HTERT RPE-1 (cell line): ENCODE results near the gene GPR160.

Experiments
- in situ Hi-C: fragments of 300-500 bp; cut with MboI; formaldehyde crosslinking; loops from 4 replicates; pipeline ENCODE4 v1.14.3; 2020; ENCODE audit warnings: low sequenced_read_pairs

Gene GPR160

GRCh38 chr3:170027233-170028102, 10.3 kb upstream of the GPR160 start:
- in situ Hi-C loops: no loop called here

GRCh38 chr3:170033489-170033888, 4.3 kb upstream of the GPR160 start:
- in situ Hi-C loops: no loop called here

DNA sequence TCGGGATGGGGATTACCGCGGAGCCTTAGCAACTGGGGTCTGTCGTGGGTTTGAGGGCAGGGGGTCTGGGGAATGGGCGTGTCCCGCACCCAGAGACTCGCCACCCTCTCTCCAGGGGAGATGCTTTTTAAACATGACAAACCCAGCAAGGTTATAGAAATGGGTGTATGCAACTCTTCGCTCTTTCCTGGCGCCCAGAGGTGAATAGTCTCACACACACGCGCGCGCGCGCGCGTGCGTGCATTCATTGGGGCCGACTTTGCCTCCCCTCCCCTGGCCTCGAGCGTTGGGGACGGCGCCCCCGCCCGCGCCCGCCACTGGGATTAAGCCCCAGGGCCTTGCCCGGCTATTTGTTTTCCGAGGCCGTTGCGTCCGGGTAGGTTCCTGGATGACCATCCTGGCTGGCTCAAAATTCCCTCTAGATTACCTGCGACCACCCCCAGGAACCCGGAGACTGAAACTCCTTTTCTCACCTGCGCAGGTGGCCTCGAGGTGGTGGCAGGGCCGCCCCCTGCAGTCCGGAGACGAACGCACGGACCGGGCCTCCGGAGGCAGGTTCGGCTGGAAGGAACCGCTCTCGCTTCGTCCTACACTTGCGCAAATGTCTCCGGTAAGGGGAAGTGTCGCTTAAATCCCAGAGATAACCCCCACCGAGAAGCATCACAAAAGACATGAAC, 777 bp downstream of the GPR160 start:
- in situ Hi-C loops: no loop called here

DNA sequence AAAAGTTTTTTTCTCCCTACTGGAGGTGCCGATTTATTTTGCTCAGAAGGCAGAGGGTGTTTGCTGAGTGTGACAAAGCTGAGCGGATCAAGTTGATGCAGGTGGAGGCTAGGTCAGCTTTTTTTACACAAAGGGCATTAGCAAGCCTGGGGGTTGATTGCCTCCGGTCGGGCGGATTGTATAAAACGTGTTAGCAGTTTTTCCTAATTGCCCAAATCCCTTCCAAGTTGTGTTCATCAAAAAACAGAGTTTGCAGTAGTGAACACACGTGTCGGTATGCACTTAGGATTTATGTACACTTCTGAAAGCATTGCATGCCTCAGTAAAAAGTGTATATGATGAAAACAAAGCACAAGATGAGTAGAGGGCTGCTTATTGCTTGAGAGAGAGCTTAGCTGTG, 2.6 kb downstream of the GPR160 start:
- in situ Hi-C loops: no loop called here

- in situ Hi-C loops: no loop called here
Observed at GRCh38 chr3:170043506-170043905, 5.7 kb downstream of the GPR160 start.

DNA sequence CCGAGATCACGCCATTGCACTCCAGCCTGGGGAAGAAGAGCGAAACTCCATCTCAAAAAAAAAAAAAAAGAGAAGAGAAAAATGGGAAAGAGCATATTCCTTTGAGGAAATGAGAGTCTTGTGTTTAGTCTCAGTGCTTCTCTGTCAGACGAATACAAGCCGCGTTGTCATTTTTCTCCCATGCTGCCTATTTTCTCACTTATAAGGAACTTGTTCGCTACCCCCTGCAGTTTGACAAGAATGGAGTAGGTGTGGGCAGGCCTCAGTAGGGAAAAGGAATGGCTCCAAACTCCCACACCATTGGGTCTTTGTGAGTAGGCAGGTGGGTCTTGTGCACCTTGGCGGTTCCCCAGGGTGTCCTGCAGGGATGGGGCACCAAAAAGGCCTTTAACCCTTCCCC, 6.5 kb downstream of the GPR160 start:
- in situ Hi-C loops: no loop called here

DNA sequence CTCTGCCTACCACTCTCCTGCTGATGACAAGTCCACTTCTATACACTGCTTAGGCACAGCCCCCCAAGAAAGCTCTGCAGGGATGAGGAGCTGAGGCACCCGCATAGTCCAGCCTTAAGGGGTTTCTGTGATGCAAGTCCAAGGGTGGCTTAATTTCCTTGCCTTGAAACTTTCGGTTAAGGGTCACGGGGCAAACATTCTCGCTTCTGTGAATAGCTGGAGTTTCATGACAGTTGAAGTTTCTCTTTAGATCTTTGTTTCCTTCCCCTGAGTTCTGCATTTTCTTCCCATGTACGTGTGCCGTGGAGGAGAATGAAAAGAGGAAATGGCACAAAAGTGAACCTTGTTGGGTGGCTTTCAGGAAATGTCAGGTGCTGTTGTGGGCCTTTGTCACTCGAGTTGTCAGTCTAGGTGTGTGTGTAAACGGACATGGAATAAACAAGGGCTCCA, 7.0 kb downstream of the GPR160 start:
- in situ Hi-C loops: no loop called here

DNA sequence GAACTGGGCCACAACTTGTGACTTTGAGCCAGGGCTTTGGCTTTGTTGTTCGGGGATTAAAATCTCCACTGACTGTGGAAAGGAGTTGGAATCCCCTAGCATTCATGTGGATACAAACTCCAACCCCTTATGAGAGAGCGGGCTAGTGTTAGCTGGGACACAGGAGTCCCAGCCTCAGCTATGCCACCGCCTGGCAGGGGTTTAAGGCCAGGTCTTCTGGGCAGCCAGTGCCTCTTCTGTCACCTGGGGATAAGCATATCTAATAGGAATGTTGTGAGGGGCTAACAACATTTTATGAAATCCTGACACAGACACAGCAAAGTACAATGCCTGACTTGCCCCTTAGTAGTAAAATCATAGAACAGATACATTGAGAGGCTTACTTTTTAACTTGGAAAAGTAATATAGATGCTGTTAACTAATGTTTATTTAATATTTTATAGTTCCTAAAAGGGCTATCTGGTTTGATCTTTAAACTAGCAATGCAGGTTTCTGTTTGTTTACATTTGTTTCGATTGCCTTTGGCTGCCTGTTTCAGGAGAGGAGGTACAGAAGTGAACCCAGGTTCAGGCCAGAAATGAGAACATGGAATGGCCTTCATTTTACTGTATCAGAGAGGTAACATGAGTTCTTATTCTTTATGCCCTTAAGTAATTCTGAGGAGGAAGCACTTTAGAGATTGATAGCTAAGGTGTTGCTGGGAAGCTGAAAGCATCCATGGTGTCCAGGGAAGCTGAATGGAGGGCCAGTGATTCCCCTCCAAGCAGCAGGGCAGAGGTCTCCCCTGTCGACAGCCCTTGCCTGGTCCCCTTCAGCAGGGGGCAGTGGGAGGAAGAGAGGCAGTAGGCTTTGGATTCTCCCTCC, 8.7 kb downstream of the GPR160 start:
- in situ Hi-C loops: no loop called here

DNA sequence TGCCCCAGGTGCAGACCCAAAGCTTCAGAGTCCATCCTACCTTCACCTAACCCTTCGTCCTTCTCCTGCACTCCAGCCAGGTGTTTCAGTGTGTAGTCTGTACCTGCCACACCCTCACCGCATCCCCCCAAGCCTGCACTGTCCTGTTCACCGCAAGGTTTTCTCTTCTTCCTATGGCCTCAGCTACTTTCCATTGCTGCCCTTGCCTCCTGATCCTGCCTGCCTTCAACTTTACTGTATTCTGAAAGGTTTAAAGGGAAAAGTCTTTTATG, 9.3 kb downstream of the GPR160 start:
- in situ Hi-C loops: no loop called here

GRCh38 chr3:170049146-170050000, 11.6 kb downstream of the GPR160 start:
- in situ Hi-C loops: no loop called here

GRCh38 chr3:170050753-170051152, 13.0 kb downstream of the GPR160 start:
- in situ Hi-C loops: no loop called here

DNA sequence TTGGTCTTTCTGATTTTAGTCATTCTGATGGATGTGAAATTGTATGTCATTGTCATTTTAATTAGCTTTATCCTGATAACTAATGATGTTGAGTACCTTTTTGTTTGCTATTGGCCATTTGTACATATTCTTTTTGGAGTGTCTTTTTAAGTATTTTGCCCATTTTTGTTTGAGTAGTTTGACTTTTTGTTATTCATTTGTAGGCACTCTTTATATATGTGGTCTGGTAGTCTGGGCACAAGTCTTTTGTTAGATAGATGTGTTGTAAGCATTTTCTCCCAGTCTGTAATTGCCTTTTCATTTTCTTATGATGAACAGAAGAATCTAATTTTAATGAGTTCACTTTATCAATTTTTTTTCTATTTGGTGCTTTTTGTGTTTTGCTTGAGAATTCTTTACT, 14.6 kb downstream of the GPR160 start:
- in situ Hi-C loops: no loop called here

- in situ Hi-C loops: no loop called here
Observed at GRCh38 chr3:170054204-170054603, 16.4 kb downstream of the GPR160 start.

- in situ Hi-C loops: no loop called here
Observed at GRCh38 chr3:170055209-170055608, 17.4 kb downstream of the GPR160 start.

GRCh38 chr3:170056710-170057454, 19.1 kb downstream of the GPR160 start:
- in situ Hi-C loops: no loop called here

GRCh38 chr3:170057550-170057949, 19.8 kb downstream of the GPR160 start:
- in situ Hi-C loops: no loop called here

GRCh38 chr3:170058127-170058526, 20.3 kb downstream of the GPR160 start:
- in situ Hi-C loops: no loop called here

DNA sequence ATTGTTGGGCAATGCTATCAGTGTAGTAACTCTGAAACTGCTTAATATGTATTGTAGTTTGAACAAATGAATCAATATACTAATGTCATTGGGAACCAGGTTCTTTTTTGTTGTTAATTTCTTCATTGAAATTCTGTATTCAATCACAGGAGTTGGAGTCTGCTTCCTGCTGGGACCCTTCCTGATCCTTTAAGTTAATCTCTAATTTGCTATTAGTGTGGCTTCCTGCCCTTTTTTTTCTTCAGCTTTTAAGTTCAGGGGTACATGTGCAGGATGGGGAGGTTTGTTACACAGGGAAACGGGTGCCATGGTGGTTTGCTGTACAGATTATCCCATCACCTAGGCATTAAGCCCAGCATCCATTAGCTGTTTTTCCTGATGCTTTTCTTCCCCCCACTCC, 21.7 kb downstream of the GPR160 start:
- in situ Hi-C loops: no loop called here

DNA sequence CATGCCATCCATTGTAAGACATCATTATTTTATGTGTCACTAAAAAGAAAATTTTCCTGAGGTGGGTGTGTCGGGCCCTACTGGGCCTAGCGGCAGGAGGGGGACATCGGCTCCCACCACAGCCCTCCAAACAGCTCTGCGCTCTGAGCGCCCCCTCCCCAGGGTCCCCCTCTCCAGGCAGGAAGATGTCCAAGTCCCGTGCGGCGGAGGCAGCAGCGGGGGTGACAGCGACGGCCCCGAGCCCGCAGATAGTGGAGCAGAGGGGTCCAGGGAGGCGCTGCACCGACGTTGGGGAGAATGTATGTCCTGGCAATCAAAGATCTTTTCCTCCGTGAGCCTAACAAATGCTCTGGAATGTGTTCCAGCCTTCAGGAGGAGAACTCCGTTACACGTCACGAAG, 24.3 kb downstream of the GPR160 start:
- in situ Hi-C loops: no loop called here

GRCh38 chr3:170062769-170063168, 25.0 kb downstream of the GPR160 start:
- in situ Hi-C loops: no loop called here
